H1 (cell line): ENCODE results near the gene SPATS2L. TPM values are rescaled to one million over a fixed set of nuclear protein-coding genes. Genes with fewer than 3 reads are reported as not detected.

Experiments
- CTCF ChIA-PET: fragments of 300-600 bp; sonication (Branson Sonifier 250); formaldehyde crosslinking; loops from one replicate; lab custom pipeline; 2021; ENCODE audit not compliant: partially characterized antibody; lab: Charles Lee
- POLR2A ChIA-PET: fragments of 300-600 bp; sonication (Branson Sonifier 250); formaldehyde crosslinking; loops from one replicate; lab custom pipeline; 2021; ENCODE audit warnings: inconsistent platforms; ENCODE audit not compliant: partially characterized antibody; lab: Charles Lee
- DNase-seq, 2 experiments: peaks; one replicate each; pipeline versions ENCODE4 v3.0.0 to v3.0.0-alpha.2; 2010 to 2022; ENCODE audit warnings: low spot score in 2 of 2, low read depth in 1 of 2, mixed read lengths in 1 of 2
- FAIRE-seq: peaks from 2 replicates; lab custom pipeline; 2011; peaks lifted over from hg19 to GRCh38; lab: Jason Lieb, UNC
- H2AFZ ChIP-seq: 2 replicates; pipeline ENCODE4 v1.8.1; 2012; ENCODE audit warnings: low read length, inconsistent platforms
- H2AK5ac ChIP-seq: 2 replicates; pipeline ENCODE4 v1.6.1; 2013; ENCODE audit warnings: low read depth, low read length
- H2BK120ac ChIP-seq: replicated peaks from 2 replicates; pipeline ENCODE3; 2013; ENCODE audit warnings: low read depth, low read length, inconsistent platforms
- H2BK12ac ChIP-seq: 2 replicates; pipeline ENCODE4 v1.6.1; 2013; ENCODE audit warnings: low read depth, low read length
- H2BK15ac ChIP-seq: 2 replicates; pipeline ENCODE4 v1.6.1; 2013; ENCODE audit warnings: low read length
- H2BK20ac ChIP-seq: 2 replicates; pipeline ENCODE4 v1.6.1; 2013; ENCODE audit warnings: low read length
- H2BK5ac ChIP-seq: 2 replicates; pipeline ENCODE4 v1.6.1; 2013; ENCODE audit warnings: low read depth, low read length
- H3K14ac ChIP-seq: 2 replicates; pipeline ENCODE4 v1.6.1; 2013; ENCODE audit warnings: inconsistent platforms; ENCODE audit not compliant: insufficient read length
- H3K18ac ChIP-seq: 2 replicates; pipeline ENCODE4 v1.6.1; 2013; ENCODE audit warnings: low read length; ENCODE audit errors: extremely low read depth
- H3K23ac ChIP-seq: 2 replicates; pipeline ENCODE4 v1.6.1; 2013; ENCODE audit warnings: inconsistent platforms; ENCODE audit not compliant: insufficient read length
- H3K23me2 ChIP-seq: 2 replicates; pipeline ENCODE4 v1.6.1; 2013; ENCODE audit warnings: low read depth, low read length
- H3K27ac ChIP-seq: 2 replicates; pipeline ENCODE4 v1.6.1; 2011; ENCODE audit warnings: low read depth, low read length, inconsistent platforms
- H3K27me3 ChIP-seq, 4 experiments: replicated peaks in 1 of 4; 1 replicate in 1 of 4; 2 replicates in 3 of 4; pipeline versions ENCODE4 v1.6.1 to v1.8.1; 2011 to 2013; ENCODE audit warnings: low read length in 3 of 4, mild to moderate bottlenecking in 3 of 4, inconsistent platforms in 2 of 4, mixed read lengths in 2 of 4, moderate library complexity in 1 of 4; ENCODE audit not compliant: control insufficient read depth in 3 of 4, insufficient read depth in 3 of 4; ENCODE audit errors: extremely low read depth in 1 of 4
- H3K36me3 ChIP-seq, 4 experiments: 2 replicates each; pipeline versions ENCODE4 v1.6.1 to v1.8.1; 2011 to 2013; ENCODE audit warnings: mild to moderate bottlenecking in 4 of 4, low read length in 3 of 4, moderate library complexity in 2 of 4, control low read depth in 1 of 4, inconsistent platforms in 1 of 4; ENCODE audit not compliant: insufficient read depth in 4 of 4, control insufficient read depth in 2 of 4
- H3K4ac ChIP-seq: replicated peaks from 2 replicates; pipeline ENCODE3; 2013; ENCODE audit warnings: low read length, low read depth, mixed read lengths, inconsistent platforms; ENCODE audit not compliant: insufficient read length
- H3K4me1 ChIP-seq, 4 experiments: replicated peaks in 1 of 4; 1 replicate in 1 of 4; 2 replicates in 3 of 4; pipeline versions ENCODE4 v1.6.1 to v1.8.1; 2011 to 2013; ENCODE audit warnings: low read length in 3 of 4, inconsistent platforms in 2 of 4, mixed read lengths in 1 of 4; ENCODE audit not compliant: insufficient read depth in 4 of 4, control insufficient read depth in 3 of 4
- H3K4me2 ChIP-seq, 2 experiments: 2 replicates each; pipeline versions ENCODE4 v1.6.1 to v1.8.1; 2011 to 2013; ENCODE audit warnings: low read depth in 2 of 2, low read length in 2 of 2, control low read depth in 1 of 2, inconsistent platforms in 1 of 2, mild to moderate bottlenecking in 1 of 2; ENCODE audit not compliant: insufficient read depth in 1 of 2
- H3K4me3 ChIP-seq, 4 experiments: fragments of 200-600, 300-600 bp in 1 of 4; sonication (generic), shearing (Covaris generic), sonication (Bioruptor Twin) in 1 of 4; 2 replicates each; pipeline versions ENCODE4 v1.5.1 to v1.8.1; 2011 to 2016; ENCODE audit warnings: low read length in 4 of 4, low read depth in 3 of 4, control low read depth in 2 of 4, inconsistent platforms in 2 of 4, mild to moderate bottlenecking in 2 of 4, mixed read lengths in 1 of 4, moderate library complexity in 1 of 4; ENCODE audit not compliant: insufficient read depth in 2 of 4; ENCODE audit errors: extremely low read depth in 1 of 4
- H3K56ac ChIP-seq: replicated peaks from 2 replicates; pipeline ENCODE3; 2013; ENCODE audit warnings: low read depth, mild to moderate bottlenecking, mixed read lengths, low read length, inconsistent platforms; ENCODE audit not compliant: insufficient read length
- H3K79me1 ChIP-seq: 2 replicates; pipeline ENCODE4 v1.6.1; 2013; ENCODE audit warnings: low read depth, low read length, control low read depth
- H3K79me2 ChIP-seq, 2 experiments: 2 replicates each; pipeline versions ENCODE4 v1.6.1 to v1.8.1; 2012 to 2013; ENCODE audit warnings: low read length in 2 of 2, mild to moderate bottlenecking in 2 of 2, inconsistent platforms in 1 of 2; ENCODE audit not compliant: insufficient read depth in 2 of 2, control insufficient read depth in 1 of 2
- H3K9ac ChIP-seq, 4 experiments: replicated peaks in 1 of 4; 1 replicate in 1 of 4; 2 replicates in 3 of 4; pipeline versions ENCODE4 v1.6.1 to v1.8.1; 2011 to 2013; ENCODE audit warnings: low read depth in 3 of 4, low read length in 3 of 4, control low read depth in 2 of 4, mild to moderate bottlenecking in 2 of 4, moderate library complexity in 2 of 4, inconsistent platforms in 1 of 4; ENCODE audit errors: extremely low read depth in 1 of 4
- H3K9me3 ChIP-seq, 2 experiments: 2 replicates each; pipeline versions ENCODE4 v1.6.1 to v1.8.1; 2012 to 2013; ENCODE audit warnings: mild to moderate bottlenecking in 2 of 2, moderate library complexity in 2 of 2, control low read depth in 1 of 2, inconsistent platforms in 1 of 2, low read depth in 1 of 2, low read length in 1 of 2, mixed read lengths in 1 of 2; ENCODE audit not compliant: insufficient read depth in 2 of 2
- H4K20me1 ChIP-seq, 2 experiments: replicated peaks in 1 of 2; 2 replicates each; pipeline versions ENCODE3 to v1.8.1; 2011 to 2013; ENCODE audit warnings: inconsistent platforms in 2 of 2, low read length in 2 of 2, mild to moderate bottlenecking in 1 of 2; ENCODE audit not compliant: insufficient read depth in 2 of 2, control insufficient read depth in 1 of 2
- H4K5ac ChIP-seq: 2 replicates; pipeline ENCODE4 v1.6.1; 2013; ENCODE audit warnings: low read length, low read depth, mixed read lengths, inconsistent platforms; ENCODE audit not compliant: insufficient read length
- H4K8ac ChIP-seq: 2 replicates; pipeline ENCODE4 v1.8.0; 2013; ENCODE audit warnings: mild to moderate bottlenecking, moderate library complexity, low read length, inconsistent platforms; ENCODE audit not compliant: insufficient read depth; ENCODE audit errors: extremely low read depth
- H4K91ac ChIP-seq: replicated peaks from 2 replicates; pipeline ENCODE3; 2013; ENCODE audit warnings: low read length, mixed read lengths, inconsistent platforms; ENCODE audit not compliant: insufficient read length
- BACH1 ChIP-seq: IDR thresholded peaks from 2 replicates; pipeline ENCODE4 v1.6.1; 2012; ENCODE audit warnings: low read length, improper control_type of control experiment
- CHD1 ChIP-seq: IDR thresholded peaks from 2 replicates; pipeline ENCODE4 v1.6.1; 2012; ENCODE audit warnings: low read depth, low read length, improper control_type of control experiment
- CHD2 ChIP-seq: IDR thresholded peaks from 2 replicates; pipeline ENCODE4 v1.6.1; 2012; ENCODE audit warnings: low read length, improper control_type of control experiment
- EP300 ChIP-seq, 2 experiments: IDR thresholded peaks; 1 replicate in 1 of 2; 2 replicates in 1 of 2; pipeline ENCODE4 v1.6.1; 2011 to 2012; ENCODE audit warnings: low read depth in 2 of 2, low read length in 2 of 2, mild to moderate bottlenecking in 2 of 2, borderline replicate concordance in 1 of 2, inconsistent platforms in 1 of 2, moderate library complexity in 1 of 2
- GABPA ChIP-seq: IDR thresholded peaks from 2 replicates; pipeline ENCODE4 v1.6.1; 2011; ENCODE audit warnings: mild to moderate bottlenecking, low read length, moderate library complexity, borderline replicate concordance; ENCODE audit not compliant: insufficient read depth
- JUN ChIP-seq: IDR thresholded peaks from 2 replicates; pipeline ENCODE4 v1.6.1; 2011; ENCODE audit warnings: low read depth, mild to moderate bottlenecking, improper control_type of control experiment, low read length
- RAD21 ChIP-seq, 2 experiments: IDR thresholded peaks in 1 of 2; conservative IDR thresholded peaks in 1 of 2; 2 replicates each; pipeline ENCODE4 v1.6.1; 2011; ENCODE audit warnings: low read depth in 2 of 2, low read length in 2 of 2, improper control_type of control experiment in 1 of 2, inconsistent platforms in 1 of 2, mild to moderate bottlenecking in 1 of 2, moderate library complexity in 1 of 2
- RBBP5 ChIP-seq: IDR thresholded peaks from 2 replicates; pipeline ENCODE4 v1.7.1; 2012; ENCODE audit warnings: low read depth, mild to moderate bottlenecking, inconsistent platforms, low read length, moderate library complexity, borderline replicate concordance
- RFX5 ChIP-seq: IDR thresholded peaks from 2 replicates; pipeline ENCODE4 v1.6.1; 2011; ENCODE audit warnings: low read depth, low read length, improper control_type of control experiment, borderline replicate concordance
- RXRA ChIP-seq: IDR thresholded peaks from 2 replicates; pipeline ENCODE4 v1.6.1; 2011; ENCODE audit warnings: low read depth, mild to moderate bottlenecking, low read length, moderate library complexity; ENCODE audit not compliant: insufficient read depth
- USF2 ChIP-seq: IDR thresholded peaks from 2 replicates; pipeline ENCODE4 v1.6.1; 2011; ENCODE audit warnings: low read length, improper control_type of control experiment
- WGBS, 2 experiments: shearing (Covaris generic) in 1 of 2; methylation state at CpG; one replicate each; pipeline versions ENCODE4 v1.1.6 to v1.1.7; 2013 to 2015; ENCODE audit warnings: low lambda C conversion rate in 2 of 2, mixed read lengths in 2 of 2, inconsistent platforms in 1 of 2, low coverage in 1 of 2, missing lambda C conversion rate in 1 of 2; ENCODE audit not compliant: insufficient replicate concordance in 2 of 2, insufficient coverage in 1 of 2, insufficient read length in 1 of 2; ENCODE audit errors: extremely low coverage in 1 of 2, missing lambda C conversion rate in 1 of 2; 5-methylcytosine and 5-hydroxymethylcytosine counted together
- polyA plus RNA-seq, 7 experiments: library from polyadenylated mRNA; depleted of rRNA in 3 of 7; stranded (reverse) in 5 of 7; unstranded in 2 of 7; fragments of >200 nt in 5 of 7; fragments of 200-250 nt in 2 of 7; gene quantifications; 1 replicate in 5 of 7; 2 replicates in 1 of 7; 4 replicates in 1 of 7; pipeline versions ENCODE4 v1.2.1 to v1.2.3, GENCODE V29; 2011 to 2013; ENCODE audit warnings: missing spikeins in 2 of 7, mixed read lengths in 2 of 7
- total RNA-seq: library from RNA; stranded (reverse); fragmentation: NEBNext Ultra II Directional; extraction: Animal tissue kit (Norgen Biotek cat#: 25700); gene quantifications from 2 replicates; pipeline ENCODE4 v1.2.1, GENCODE V29; 2021

The SPATS2L gene
- total and polyA plus RNA-seq, 2 of the 8 experiments (the other 6 are each of a cell fraction or from before 2014, with no cell fraction given), result 67.3 to 189 TPM

- POLR2A ChIA-PET, result interaction anchor here (0.7 to 1.1 kb wide), 2 partner anchors 9 to 44 kb away, joined by 4 to 5 read pairs; no protein-coding TSS in a partner anchor
- CTCF ChIA-PET, result interaction anchor here (0.6 to 1.6 kb wide), 5 partner anchors 77 to 432 kb away, joined by 3 to 4 read pairs (median 3); no protein-coding TSS in a partner anchor
- WGBS, 2 experiments, result 89% methylated on average over 1 of the region's 1 CpG; no CpG with 5 or more reads in 1 of the 2 experiments
- TF ChIP-seq RXRA (no peak), BACH1 (no peak), JUN (no peak), RFX5 (no peak), RAD21 (IDR thresholded peaks at IDR 0.05 in 1 of 2, conservative IDR thresholded peaks at IDR 0.05 in 1 of 2; ENCODE audit: low read depth in 2 of 2, low read length in 2 of 2) (no peak), EP300 (IDR thresholded peaks at IDR 0.05; ENCODE audit: borderline replicate concordance in 1 of 2, low read depth in 2 of 2, low read length in 2 of 2) (no peak), CHD1 (no peak), USF2 (no peak), CHD2 (no peak), GABPA (no peak), RBBP5 (no peak)
These were observed 99.3 kb downstream of the SPATS2L start for GRCh38 chr2:200405599-200406298.

More at GRCh38 chr2:200405599-200406298, 99.3 kb downstream of the SPATS2L start:
- no peak overlapping the region for H2BK5ac ChIP-seq
- no peak overlapping the region for H2BK20ac ChIP-seq
- H2AFZ ChIP-seq, result no peak overlapping the region
- H3K79me1 ChIP-seq, result peaks cover 2% of the 10 kb centered on the region; the same call in 1 of the 2 replicates
- no peak overlapping the region for H3K18ac ChIP-seq
- H3K79me2 ChIP-seq, result peaks cover 0 to 54% of the 10 kb centered on the region in 2 experiments; a peak in 2 of 4 replicates
- no peak overlapping the region for H2BK12ac ChIP-seq
- H2BK120ac ChIP-seq, result no peak overlapping the region
- FAIRE-seq (no peak), DNase-seq (no peak)
- H3K4me1 ChIP-seq, result peaks cover 0 to 6% (median 1%) of the 10 kb centered on the region in 4 experiments; a peak in 3 of 7 replicates
- H3K4ac ChIP-seq, result no peak overlapping the region
- no peak overlapping the region for H2AK5ac ChIP-seq
- no peak overlapping the region for H2BK15ac ChIP-seq
- no peak overlapping the region for H3K23ac ChIP-seq
- H3K9ac ChIP-seq, result no peak overlapping the region
- H3K4me3 ChIP-seq, result no peak overlapping the region
- no peaks in the 10 kb centered on the region for H3K9me3 ChIP-seq
- H3K27ac ChIP-seq, result no peak overlapping the region
- no peaks in the 10 kb centered on the region for H4K20me1 ChIP-seq
- no peak overlapping the region for H4K5ac ChIP-seq
- no peak overlapping the region for H3K4me2 ChIP-seq
- no peak overlapping the region for H3K56ac ChIP-seq
- H3K14ac ChIP-seq, result no peak overlapping the region
- no peak overlapping the region for H4K8ac ChIP-seq
- no peaks in the 10 kb centered on the region for H3K23me2 ChIP-seq
- peaks cover 0 to 11% (median 5%) of the 10 kb centered on the region in 4 experiments; a peak in 4 of 8 replicates for H3K36me3 ChIP-seq
- no peaks in the 10 kb centered on the region for H3K27me3 ChIP-seq
- H4K91ac ChIP-seq, result no peak overlapping the region
